ENCODE data around the gene GLDN.
"Not testable (repeated sequence)": the region's sequence is repeated elsewhere in the genome, so short reads cannot be mapped to it uniquely, and the experiment has no call there.

GLDN gene

GRCh38 chr15:51424780-51425179, 83.3 kb downstream of the GLDN start:
- H3K4me3 ChIP-seq (ENCODE audit: low read length): no peak overlapping the region
- DNase-seq (ENCODE audit: low read depth): peak; percentile 6
- no peak for TF ChIP-seq CTCF (IDR thresholded peaks at IDR 0.05; ENCODE audit: insufficient read depth, low read depth, low read length, missing control alignments)

DNA sequence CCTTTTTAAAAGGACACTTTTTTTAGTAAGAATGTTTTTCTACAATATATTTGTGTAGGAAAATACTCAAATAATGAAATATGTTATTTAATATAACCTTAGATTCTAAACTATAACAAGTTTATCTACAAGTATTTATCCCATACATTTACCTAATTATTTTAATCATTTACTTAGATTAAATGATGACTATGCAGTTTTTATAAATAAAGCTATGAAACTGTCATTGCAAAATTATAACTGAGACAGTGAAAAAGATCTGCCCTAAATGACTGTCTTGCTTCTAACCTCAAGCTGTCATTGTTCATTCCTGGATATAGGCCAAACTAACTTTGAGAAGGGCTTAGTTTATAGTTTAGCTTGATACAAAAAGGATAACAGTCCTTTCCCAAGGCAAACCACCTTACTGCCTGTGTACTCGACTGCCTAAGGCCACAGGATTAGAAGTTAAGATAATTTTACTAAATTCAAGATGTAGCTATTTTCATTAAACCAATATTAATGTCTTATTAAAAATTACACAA, 84.1 kb downstream of the GLDN start:
- peak; percentile 17 for DNase-seq (ENCODE audit: low read depth)
- H3K4me3 ChIP-seq (ENCODE audit: low read length): no peak overlapping the region
- no peak for TF ChIP-seq CTCF (IDR thresholded peaks at IDR 0.05; ENCODE audit: insufficient read depth, low read depth, low read length, missing control alignments)

DNA sequence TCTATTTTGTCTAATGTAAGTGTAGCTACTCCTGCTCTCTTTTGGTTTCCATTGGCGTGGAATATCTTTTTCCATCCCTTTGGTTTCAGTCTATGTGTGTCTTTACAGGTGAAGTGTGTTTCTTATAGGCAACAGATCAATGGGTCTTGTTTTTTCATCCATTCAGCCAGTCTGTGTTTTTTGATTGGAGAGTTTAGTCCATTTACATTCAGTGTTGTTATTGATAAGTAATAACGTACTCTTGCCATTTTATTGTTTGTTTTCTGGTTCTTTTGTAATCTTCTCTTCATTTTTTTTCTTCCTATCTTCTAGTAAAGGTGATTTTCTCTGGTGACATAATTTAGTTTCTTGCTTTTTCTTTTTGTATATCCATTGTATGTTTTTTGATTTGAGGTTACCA, 97.1 kb downstream of the GLDN start:
- TF ChIP-seq CTCF (IDR thresholded peaks at IDR 0.05; ENCODE audit: insufficient read depth, low read depth, low read length, missing control alignments): no peak
- no peak overlapping the region for H3K4me3 ChIP-seq (ENCODE audit: low read length)
- DNase-seq (ENCODE audit: low read depth): no peak

DNA sequence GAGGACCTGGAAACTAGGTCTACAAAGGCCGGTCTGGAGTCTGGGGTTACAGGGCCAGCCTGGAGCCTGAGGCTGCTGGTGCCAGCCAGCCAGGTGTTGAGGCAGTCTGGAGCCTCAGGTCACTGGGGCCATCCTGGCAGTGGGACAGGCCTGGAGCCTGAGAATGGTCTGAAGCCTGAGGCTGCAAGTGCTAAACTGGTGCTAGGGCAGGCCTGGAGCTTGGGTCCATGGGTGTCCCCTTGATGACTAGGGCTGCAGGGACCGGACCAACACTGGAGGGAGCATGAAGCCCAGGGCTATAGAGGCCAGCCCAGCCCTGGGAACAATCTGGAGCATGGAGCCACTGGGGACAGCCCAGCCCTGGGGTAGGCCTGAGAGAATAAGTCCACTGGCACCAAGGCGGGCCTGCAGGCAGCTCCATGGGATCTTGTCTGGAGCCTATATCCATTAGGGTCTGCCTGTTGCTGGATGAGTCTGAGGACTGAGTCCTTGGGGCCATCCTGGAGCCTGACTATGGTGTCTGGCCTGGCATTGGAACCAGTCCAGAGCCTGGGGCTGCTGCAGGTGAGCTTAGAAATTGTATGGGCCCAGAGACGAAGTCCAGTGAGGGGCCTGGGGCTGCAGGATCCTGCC, 101.9 kb downstream of the GLDN start:
- H3K4me3 ChIP-seq (ENCODE audit: low read length): no peak overlapping the region
- no peak for DNase-seq (ENCODE audit: low read depth)
- TF ChIP-seq CTCF (IDR thresholded peaks at IDR 0.05; ENCODE audit: insufficient read depth, low read depth, low read length, missing control alignments): no peak

DNA sequence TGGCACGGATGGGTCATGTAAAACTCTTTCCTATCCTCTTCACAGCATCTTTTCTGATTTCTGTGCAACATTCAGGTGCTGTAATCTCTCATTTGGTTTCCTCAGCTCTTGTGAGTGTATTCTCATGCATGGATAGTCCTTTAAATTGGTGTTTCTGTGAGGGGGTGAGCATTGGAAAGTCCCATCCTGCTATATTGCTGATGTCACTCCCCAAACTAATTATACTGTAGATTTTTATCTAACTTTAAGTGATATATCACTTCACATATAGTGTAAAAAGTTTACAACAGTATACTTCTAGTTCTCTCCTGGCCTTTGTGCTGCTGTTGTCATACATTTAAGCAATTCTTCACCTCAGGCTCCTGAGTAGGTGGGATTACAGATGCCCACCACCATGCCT, 102.7 kb downstream of the GLDN start:
- DNase-seq (ENCODE audit: low read depth): no peak
- H3K4me3 ChIP-seq (ENCODE audit: low read length): no peak overlapping the region
- no peak for TF ChIP-seq CTCF (IDR thresholded peaks at IDR 0.05; ENCODE audit: insufficient read depth, low read depth, low read length, missing control alignments)

DNA sequence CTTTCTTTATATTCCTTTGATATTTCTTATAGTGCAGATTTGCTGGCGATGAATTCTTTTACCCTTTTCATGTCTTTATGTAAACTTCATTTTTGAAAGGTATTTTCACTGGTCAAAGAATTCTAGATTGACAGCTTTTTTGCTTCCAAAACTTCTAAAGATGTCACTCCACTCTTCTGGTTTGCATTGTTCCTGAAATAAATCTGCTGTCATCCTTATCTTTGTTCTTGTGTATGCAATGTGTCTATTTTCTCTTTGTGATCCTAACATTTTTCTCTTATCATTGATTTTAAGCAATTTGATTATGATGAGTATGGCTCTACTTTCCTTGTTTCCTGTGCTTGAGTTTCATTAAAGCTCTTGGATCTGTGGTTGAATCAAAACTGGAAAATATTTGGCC, 103.4 kb downstream of the GLDN start:
- DNase-seq (ENCODE audit: low read depth): no peak
- H3K4me3 ChIP-seq (ENCODE audit: low read length): no peak overlapping the region
- TF ChIP-seq CTCF (IDR thresholded peaks at IDR 0.05; ENCODE audit: insufficient read depth, low read depth, low read length, missing control alignments): no peak

- peak; percentile 18 for DNase-seq (ENCODE audit: low read depth)
- H3K4me3 ChIP-seq (ENCODE audit: low read length): not testable (repeated sequence)
These were observed 104.7 kb downstream of the GLDN start for GRCh38 chr15:51446029-51446744.
